Skin epidermis (tissue), 12 donors: ENCODE data around the gene MEGF10.

Experiments used
- H3K27ac ChIP-seq, 21 experiments: fragments of 200-600 bp; sonication (generic) in 11 of 21; one replicate each; pipeline ENCODE4 v1.5.0; 2020; ENCODE audit warnings: mild to moderate bottlenecking in 3 of 21, inconsistent platforms in 2 of 21, moderate library complexity in 2 of 21
- H3K4me3 ChIP-seq, 7 experiments: fragments of 200-600 bp; sonication (generic) in 2 of 7; one replicate each; pipeline ENCODE4 v1.5.0; 2020; ENCODE audit warnings: inconsistent platforms in 2 of 7, mild to moderate bottlenecking in 2 of 7, moderate library complexity in 1 of 7

Gene MEGF10

DNA sequence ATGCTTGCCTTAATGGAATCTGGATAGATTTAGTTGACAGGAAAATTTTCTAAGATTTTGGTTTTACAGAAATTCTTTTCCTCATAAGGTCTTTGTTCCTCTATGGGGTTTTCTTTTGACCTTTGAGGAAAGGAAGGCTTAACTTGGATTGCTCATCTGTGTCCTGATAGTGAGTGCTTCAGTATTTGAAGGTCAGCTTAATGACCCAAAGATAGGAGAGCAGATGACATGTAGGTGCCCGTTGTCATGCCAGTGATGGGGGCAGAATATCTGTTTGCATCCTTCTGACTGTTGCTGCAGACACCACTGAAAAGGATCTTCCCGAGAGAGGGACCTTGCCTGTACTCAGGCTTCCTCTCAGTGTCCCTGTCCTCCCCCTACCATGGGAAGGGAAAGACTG, 30.9 kb downstream of the MEGF10 start:
- no peak overlapping the region for H3K27ac ChIP-seq
- H3K4me3 ChIP-seq: no peak overlapping the region

DNA sequence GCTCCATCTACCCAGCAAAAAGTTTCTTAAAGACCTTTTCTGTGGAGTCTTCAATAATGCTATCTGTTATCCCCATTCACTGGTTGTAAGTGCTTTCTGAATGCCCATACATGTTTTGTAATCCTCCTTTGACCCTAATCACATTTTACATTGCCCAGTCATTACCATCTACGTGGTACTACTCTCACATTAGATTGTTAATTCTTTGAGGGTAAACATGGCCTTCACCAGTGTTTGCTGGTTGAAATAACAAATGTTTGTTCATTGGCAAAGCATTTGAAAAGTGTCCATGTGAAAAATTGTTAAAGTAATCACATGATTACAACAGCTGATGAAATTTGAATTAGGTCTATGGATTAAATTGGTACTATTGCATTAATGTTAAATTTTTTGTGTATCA, 31.8 kb downstream of the MEGF10 start:
- Histone ChIP-seq H3K27ac (no peak overlapping the region), H3K4me3 (no peak overlapping the region)

DNA sequence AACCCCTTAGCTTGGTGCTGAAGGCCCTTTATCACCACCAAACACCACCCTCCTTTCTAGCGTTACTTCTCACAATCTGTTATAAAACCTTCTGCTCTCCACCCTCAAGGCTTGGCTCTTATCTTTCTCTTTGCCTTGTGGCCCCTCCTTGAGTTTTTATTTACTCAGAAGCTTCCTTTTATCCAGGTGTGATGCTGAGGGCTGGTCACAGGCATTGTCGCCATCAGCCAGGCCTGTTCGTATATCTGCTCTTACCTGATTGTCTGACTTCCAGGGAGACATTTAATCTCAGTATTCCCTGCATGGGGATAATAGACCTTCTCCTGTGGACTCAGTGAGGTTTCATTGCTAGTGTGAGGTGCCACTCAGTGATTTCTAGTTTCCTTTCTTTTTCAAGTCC, 34.2 kb downstream of the MEGF10 start:
- Histone ChIP-seq H3K4me3 (no peak overlapping the region), H3K27ac (no peak overlapping the region)

DNA sequence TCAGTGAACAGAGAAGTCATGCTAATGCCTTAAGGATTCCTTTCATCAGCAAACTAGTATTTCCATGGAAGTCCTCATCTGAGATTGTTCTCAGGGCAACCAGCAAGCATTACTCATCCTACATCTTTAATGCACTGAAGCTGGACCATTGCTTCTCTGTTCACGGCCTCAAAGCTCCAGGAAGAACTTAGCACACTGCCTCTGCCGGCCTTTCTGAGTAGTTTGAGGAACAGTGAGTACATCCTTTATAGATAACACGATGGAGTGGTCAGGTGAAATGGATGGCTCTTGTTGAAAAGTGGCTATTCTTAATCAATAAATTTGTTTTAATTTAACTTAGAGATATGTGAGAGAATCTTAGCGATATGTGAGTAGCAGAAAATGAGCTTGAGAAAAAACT, 35.8 kb downstream of the MEGF10 start:
- no peak overlapping the region for H3K27ac ChIP-seq
- H3K4me3 ChIP-seq: no peak overlapping the region

DNA sequence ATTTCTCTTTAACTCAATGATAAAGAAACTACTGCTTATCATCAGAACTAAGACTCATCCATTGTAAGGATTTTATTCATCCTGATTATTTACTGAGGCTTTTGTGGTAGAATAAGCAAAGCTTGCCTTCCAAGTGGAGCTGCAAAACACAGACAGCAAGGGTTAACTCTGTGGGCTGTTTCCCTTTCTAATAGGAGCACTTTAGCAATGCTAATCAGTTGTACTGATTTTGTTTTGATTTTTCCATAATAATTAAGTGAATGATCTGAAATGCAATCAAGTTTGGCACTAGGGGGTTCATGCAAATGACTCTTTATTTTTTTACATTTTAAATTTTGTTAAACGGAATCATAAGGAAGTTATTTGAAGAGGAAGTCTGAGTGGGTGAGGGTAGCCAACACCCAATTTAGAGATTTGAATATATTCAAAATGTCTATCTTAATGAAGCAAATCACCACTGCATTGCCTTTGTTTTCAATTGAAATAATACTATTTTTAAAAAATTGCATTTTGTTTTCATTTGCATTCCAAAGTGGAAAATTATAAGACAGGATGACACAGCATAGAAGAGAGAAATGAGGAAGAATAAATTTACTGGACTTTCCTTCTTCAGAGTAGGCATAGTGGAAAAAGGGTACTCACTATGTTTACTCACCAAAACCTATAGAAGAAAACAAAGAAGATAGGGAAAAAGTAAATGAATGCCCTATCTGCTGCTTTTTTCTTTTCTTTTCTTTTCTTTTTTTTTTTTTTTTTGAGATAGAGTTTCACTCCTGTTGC, 36.6 kb downstream of the MEGF10 start:
- H3K4me3 ChIP-seq: no peak overlapping the region
- no peak overlapping the region for H3K27ac ChIP-seq

DNA sequence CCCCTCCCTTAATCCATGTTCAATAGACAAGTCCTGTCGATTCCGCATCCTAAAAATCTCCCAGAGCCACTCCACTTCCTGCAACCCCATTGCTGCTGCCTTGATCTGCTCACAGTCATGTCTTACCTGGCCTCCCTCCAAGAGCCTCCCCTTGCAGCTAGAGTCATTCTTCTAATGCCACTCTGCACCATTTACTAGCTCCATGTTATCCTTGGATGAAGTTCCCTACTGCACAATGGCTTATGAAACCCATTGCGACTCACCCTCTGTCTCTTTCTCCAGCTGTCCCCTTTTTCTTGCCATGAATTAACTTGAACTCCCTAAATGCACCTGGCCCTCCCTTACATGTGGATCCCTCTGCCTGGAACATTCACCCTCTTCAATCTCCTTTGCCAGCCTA, 39.5 kb downstream of the MEGF10 start:
- Histone ChIP-seq H3K27ac (no peak overlapping the region), H3K4me3 (no peak overlapping the region)

DNA sequence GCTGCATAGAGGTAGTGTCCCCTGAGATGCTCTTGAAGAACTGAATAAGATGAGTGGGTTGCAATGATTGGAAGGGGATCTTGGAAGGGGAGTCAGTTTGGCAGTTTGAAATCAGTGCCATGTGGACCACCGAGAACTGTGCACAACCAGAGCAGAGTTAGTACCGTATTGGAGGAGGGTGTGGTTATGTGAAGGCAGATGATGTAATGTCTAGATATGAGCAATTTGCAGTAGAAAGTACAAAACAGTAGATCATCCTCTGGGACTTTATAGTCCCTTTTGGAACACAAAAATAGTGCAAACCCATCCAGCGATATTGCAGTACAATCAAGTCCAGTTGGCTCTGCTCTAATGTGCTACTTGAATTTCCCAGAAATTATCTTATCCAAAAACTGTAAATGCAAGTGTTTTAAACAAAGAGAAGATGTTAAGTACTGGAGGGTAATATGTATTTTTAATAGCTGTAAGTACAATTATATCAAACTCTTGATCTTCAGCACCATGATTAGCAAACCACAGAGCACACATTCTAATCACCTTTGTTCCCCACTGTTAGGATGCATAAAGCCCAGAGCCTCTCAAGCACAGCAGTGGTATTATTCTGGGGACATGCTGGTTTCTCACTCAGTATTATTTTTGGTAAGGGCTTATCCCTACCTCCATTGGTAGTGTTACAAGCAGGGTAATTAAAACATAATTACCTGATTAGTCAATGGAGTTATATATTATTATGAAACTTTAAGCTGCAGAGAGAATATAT, 41.5 kb downstream of the MEGF10 start:
- H3K27ac ChIP-seq: no peak overlapping the region
- no peak overlapping the region for H3K4me3 ChIP-seq

DNA sequence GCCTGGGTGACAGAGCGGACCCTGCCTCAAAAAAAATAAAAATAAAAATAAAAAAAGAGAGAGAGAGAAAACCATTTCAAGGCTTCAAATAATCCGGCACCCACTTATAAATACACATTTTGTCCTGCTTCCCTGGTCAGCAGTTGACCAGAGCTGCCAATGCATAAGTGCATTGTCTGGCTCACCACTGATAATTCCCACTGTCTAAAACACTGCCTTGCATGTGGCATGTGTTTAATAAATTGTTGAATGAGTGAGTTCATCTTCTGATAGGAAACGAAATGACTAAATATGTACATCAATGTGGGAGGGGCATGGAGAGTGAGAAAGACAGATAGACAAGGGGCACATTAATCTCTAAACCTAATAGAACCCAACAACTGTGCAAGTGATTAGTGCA, 42.9 kb downstream of the MEGF10 start:
- H3K27ac ChIP-seq: no peak overlapping the region
- H3K4me3 ChIP-seq: no peak overlapping the region

DNA sequence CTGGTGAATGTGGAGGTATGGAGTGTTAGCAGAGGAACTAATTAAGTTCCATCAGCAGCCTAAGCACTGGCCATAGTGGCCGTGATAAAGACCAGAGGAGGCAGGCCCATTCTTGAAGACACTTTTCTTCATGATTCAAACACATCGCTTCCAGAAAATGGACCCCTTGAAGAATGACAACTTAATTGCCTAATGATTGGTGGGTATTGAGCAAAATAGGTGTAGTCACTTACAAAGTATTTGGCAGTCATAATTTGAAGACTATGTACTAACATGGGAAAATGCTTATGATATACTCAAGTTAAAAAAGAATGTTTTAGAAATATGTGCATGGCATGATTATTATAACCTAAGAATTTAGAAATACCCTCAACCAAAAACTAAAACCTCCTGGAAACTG, 44.8 kb downstream of the MEGF10 start:
- H3K4me3 ChIP-seq: no peak overlapping the region
- H3K27ac ChIP-seq: no peak overlapping the region

DNA sequence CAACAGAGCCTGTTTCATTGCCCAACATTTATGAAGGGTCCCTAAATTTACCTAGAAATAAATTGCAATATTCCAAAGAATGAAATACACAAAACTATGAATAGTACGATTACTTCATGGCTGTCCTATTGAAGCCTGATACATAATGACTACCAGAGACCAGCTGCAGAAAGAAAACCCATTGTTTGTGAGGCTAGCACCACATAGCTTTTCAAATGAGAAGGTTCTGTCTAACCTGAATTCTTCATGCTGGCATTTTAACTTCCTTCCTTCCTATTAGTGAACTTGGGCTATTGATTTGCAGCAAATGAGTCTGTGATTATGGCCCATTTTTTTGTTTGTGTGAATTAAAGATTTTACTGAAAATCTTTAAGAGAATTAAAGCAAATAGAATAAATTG, 47.3 kb downstream of the MEGF10 start:
- no peak overlapping the region for H3K27ac ChIP-seq

DNA sequence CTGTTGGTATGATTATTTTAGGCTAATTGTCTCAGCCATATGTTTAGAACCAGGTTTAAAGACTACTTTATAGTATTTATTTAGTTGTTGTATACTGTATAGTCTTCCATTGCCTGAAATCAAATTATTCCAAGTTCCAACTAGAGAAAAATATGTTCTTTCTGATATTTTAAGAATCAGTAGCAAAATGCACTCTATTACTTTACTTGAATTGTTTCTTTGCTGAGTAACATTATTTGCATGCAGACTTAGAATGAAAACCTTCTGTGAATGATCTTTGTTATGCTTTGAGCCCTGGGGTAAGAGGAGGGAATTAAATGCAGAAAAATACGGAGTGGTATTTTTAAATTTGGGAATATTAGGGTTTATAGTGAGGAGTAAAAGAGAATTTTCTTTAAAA, 47.9 kb downstream of the MEGF10 start:
- H3K27ac ChIP-seq: no peak overlapping the region
- no peak overlapping the region for H3K4me3 ChIP-seq

More for the DNA sequence above, 47.3 kb downstream of the MEGF10 start:
- no peak overlapping the region for H3K4me3 ChIP-seq

DNA sequence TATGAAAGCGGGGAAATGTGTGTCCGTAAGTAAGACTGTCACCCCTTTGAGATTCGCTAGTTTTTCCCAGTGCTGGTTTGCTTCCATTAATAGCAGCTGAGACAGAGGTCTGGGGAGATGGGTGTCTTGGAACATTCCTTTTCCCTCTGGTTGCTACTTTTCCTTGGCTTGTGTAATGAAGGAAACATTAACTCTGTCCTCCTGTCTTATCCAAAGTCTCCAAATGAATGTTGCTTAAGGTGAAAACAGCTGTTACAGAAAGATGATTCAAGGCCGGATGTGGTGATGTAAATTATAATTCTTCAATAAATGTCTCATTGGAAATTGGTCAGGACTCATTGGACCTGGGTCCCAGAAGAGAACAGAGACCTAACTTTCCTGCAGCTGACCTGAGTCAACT, 50.0 kb downstream of the MEGF10 start:
- no peak overlapping the region for H3K4me3 ChIP-seq

DNA sequence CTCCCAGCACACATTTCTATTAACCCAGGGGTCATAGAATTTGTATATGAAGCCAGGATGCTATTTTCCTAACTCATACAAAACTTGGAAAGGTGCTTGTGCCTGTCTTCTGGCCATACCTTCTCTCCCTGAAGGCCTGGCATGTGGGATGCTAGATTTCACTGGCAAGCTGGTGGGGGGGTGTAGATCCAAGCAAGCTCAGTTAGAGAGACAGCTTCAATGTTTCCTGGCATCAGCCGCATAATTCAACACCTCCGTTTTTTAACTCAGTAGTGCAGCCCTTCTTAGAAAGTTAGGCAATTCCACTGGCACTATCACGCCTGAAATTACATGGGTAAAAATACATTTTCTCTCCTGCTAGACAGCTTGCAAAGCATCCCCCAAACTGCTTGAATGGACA, 51.8 kb downstream of the MEGF10 start:
- Histone ChIP-seq H3K27ac (no peak overlapping the region), H3K4me3 (no peak overlapping the region)

More for the DNA sequence above, 50.0 kb downstream of the MEGF10 start:
- H3K27ac ChIP-seq: no peak overlapping the region

DNA sequence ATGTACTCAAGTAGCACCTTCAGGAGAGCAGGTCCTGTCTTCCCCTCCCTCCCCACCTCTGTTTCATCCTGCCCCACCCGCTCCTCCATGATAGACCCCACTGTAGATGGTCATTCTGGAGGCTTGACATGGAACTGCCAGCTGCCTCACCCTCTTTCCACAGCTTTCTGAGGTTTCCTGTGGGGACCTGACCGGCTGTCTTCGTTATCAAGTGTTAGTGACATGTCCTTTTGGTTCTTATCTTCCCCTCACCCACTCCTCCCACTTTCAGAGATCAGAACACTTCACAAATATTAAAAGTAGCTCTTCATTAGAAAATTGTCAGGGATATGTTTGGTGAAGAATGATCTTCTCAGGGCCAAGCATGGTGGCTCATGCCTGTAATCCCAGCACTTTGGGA, 52.7 kb downstream of the MEGF10 start:
- Histone ChIP-seq H3K27ac (no peak overlapping the region), H3K4me3 (no peak overlapping the region)

DNA sequence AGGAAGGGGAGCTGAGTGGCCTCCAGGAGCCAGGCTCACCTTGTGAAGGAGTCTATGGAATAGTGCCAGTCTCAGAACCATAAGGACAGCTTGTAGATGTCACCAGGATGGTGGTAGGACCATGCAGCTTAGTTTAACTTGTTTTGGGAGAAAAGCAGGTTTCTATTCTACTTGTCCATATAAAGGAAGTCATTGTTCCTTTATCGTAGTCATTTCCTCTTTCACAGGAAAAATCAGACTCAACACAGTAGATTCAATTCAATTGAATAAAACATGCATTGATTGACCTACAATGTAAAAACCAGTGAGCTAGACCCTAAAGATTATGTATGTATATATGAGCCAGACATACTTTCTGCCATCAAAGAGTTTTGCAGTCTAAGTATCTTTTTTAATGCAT, 53.3 kb downstream of the MEGF10 start:
- H3K27ac ChIP-seq: no peak overlapping the region
- no peak overlapping the region for H3K4me3 ChIP-seq

DNA sequence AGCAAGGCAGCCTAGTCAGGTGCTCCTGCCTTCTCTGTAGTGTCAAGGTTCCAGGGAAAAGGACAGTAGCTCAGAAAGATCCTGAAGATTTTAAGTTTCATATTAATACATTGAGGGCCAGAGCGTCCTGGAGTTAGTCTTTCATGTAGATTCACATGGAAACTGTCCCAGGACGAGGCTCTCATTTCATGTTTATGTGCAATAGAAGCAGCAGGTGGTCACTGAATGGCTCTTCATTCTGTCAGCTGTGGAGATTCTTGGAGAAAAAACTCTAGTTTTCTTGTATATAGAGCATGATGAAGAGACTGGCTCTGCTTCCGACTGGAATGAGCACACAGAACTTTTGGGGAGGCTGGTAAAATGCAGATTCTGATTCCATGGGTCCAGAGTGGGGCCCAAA, 54.3 kb downstream of the MEGF10 start:
- Histone ChIP-seq H3K27ac (no peak overlapping the region), H3K4me3 (no peak overlapping the region)

DNA sequence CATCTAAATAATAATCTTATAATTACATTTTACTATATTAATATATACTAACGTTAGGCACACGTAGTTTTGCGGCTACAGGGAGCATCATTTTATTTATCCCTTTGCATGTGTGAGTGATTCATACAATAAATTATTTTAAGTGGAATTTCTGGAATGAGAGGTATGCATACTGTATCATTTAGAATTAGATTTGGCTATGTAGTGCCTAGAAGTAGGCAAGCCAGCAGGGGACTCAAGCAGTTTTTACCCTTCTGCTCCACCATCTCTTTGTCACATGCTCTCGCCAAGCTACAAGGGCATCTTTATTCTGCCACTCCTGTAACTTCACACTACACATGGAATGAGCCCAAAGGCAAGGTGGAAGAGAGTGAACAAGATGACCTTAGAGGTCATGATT, 60.8 kb downstream of the MEGF10 start:
- Histone ChIP-seq H3K27ac (no peak overlapping the region), H3K4me3 (no peak overlapping the region)

DNA sequence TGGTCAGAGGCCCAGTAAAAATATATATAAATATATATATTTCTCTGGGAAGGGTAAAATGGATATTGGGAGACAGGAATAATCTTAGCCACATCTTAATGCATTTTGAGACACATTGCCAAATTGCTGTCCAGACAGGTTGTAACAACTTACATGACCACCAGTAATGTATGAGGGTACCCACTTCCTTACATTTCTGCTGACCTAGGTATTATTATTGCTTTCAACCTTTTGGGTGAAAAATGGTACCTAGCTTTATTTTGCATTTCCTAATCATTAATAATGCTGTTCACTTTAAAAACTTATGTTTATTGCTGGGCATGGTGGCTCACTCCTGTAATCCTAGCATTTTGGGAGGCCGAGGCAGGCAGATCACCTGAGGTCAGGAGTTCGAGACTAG, 61.5 kb downstream of the MEGF10 start:
- no peak overlapping the region for H3K27ac ChIP-seq

DNA sequence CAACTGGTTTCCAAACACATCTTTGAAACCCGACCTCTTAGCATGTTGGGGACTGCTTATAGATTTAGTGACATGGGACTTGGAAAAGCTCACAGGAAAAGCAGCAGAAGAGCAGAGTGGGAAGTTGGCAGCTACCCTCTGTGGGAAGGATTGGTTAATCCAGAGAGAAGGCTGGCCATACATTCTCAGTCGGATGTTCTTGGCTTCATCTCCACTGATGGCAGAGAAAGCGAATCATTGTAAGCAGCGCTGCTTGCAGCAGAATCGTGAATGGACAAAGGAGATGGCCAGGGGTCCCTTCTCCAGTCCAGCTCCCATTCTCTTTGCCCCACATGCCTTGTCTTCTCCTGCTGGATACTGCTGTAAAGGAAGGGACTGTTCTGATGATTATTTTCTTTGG, 62.7 kb downstream of the MEGF10 start:
- no peak overlapping the region for H3K4me3 ChIP-seq
- H3K27ac ChIP-seq: no peak overlapping the region

More for the DNA sequence above, 61.5 kb downstream of the MEGF10 start:
- no peak overlapping the region for H3K4me3 ChIP-seq

DNA sequence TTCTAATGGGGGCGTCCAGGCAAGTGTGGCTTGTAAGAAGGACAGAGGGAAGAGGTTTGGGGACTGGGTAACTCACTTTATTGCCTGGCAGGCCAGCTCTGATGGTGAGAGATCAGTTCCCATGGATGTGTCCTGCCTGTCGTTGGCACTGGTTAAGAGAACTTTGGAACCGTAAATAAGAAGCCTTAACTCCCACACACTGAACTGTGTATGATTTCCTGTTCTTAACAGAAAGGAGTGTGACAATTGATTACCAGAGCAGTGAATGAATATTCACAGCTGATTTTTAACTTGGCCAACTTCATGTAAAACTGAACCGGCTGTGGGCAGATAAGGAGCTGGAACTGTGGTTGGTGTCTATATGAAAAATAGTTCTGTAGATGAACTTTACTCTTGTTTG, 63.2 kb downstream of the MEGF10 start:
- Histone ChIP-seq H3K27ac (no peak overlapping the region), H3K4me3 (no peak overlapping the region)

DNA sequence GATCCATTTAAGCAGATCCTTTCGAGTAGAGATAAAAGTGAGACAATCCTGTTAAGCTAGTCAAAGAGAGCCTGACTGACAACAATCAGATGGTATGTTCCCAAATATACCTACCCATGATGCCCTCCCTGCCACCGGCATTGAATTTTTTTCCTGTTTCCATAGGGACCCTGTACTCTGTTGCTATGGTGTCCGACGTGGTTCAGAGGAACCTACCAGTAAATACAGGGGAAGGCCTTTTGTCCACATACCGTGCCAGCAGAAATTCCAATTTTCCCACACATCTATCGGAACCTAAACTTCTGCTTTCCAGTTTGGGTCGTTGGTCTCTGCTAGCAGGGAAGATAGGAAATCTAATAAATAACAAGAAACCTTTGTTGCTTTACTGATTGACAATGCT, 64.7 kb downstream of the MEGF10 start:
- no peak overlapping the region for H3K4me3 ChIP-seq
- H3K27ac ChIP-seq: no peak overlapping the region
